ENCODE measurements around the gene VWA3B.

Gene VWA3B, protein sequence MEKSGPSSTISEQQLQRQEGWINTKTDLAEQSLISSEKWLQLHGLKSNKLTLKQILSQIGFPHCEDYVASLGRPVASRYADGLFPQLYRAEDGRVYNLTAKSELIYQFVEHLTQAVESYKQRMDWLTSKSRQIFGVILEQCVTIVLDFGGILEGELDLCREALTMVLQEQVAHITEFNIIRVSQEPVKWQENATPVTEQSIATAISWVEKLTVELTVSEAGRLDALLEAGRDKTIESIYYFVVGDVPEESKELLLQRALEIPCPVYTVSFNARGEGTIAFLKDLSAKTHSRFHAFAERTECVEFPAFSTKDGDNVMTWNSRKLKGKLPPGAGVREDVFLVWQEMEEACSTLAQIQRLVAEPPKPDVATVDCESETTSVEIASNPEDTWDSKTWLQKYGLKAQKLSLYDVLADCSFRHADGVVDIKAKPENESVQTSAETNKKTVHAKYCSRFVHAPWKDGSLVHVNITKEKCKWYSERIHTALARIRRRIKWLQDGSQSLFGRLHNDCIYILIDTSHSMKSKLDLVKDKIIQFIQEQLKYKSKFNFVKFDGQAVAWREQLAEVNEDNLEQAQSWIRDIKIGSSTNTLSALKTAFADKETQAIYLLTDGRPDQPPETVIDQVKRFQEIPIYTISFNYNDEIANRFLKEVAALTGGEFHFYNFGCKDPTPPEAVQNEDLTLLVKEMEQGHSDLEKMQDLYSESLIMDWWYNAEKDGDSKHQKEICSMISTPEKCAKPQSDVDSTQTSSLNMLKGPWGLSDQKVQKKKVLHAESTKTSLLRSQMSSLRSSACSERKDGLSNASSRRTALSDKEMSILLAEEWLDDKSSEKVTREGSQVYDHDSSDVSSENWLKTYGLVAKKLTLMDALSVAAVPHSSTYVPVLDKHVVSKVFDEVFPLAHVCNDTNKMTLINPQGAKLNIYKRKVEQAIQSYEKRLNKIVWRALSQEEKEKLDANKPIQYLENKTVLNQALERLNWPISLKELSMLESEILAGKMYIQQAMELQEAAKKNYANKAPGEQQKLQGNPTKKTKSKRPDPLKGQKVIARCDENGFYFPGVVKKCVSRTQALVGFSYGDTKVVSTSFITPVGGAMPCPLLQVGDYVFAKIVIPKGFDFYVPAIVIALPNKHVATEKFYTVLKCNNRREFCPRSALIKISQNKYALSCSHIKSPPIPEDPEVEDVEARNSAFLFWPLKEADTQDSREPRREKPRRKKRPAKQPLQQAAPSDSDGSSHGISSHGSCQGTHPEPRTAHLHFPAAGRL (N-terminal part only)

DNA sequence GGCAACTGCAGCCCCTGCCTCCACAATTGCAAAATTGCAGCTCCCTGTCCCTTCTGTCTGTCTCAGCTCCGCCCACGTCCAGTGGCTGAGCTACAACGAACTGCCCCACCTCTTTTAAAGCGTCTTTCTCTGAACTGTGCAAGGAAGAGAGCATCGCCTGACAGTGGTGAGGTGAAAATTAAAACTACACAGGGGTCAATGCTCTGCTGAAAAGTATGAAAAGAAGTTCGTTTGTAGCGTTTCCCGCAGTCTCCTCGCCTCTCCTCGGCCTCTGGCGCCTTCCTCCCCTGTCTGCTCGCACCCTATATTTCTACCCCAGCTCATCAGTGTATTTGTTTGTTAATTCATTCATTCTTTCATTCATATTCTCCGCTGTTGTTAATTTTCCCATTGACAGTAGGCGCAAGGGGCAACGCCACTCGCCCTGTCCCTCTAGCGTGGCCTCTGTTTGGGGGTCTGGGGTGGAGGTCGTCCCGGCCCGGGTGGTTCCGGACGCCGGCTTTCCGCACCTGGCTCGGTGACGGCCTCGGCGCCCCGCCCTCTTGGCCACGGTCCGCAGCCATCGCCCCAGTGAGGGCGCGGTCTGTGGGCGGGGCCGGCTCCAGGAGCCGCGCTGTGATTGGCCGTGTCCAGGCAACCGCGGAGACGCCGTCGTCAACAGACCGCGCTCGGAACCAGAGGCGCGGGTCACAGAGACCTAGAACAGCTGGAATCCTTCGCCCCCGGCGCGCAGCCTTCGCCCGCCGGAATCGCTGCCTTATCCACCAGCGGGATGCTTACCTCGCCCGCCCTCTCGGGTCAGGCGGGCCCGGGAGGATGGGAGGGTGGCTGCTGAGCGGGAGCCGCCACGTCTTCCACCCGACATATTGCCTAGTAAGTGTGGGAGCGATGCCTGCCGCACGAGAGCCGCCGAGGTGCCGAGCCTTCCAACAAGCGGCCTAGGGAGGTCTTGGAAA is at the start of gene VWA3B:
Gene VWA3B, plus strand, starts transcription at position 677 of the 956 bp plus-strand sequence. CDS start 5,926 bp downstream, outside the sequence.
- DNase-seq (ENCODE audit: low read depth), result peak; percentile 58

DNA sequence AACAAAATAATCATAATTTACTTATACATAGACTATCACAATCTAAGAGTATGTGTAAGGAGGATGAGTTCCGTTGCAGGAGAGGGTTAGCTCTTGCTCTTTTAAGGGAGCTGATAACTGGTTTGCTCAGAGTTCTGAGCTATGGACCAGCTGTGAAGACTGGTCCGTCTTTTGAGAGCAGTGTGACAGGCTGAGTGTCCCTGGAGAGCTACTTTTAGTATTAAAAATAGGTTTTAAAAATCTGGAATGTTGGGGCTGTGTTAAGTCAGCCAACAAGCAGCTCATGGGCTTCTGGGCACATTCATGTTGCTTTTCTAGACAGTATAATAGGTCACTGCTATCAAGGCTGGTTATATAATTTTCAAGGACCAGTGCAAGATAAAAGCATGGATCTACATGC is 49.8 kb upstream of the VWA3B start:
- TF ChIP-seq, protein P1, sequence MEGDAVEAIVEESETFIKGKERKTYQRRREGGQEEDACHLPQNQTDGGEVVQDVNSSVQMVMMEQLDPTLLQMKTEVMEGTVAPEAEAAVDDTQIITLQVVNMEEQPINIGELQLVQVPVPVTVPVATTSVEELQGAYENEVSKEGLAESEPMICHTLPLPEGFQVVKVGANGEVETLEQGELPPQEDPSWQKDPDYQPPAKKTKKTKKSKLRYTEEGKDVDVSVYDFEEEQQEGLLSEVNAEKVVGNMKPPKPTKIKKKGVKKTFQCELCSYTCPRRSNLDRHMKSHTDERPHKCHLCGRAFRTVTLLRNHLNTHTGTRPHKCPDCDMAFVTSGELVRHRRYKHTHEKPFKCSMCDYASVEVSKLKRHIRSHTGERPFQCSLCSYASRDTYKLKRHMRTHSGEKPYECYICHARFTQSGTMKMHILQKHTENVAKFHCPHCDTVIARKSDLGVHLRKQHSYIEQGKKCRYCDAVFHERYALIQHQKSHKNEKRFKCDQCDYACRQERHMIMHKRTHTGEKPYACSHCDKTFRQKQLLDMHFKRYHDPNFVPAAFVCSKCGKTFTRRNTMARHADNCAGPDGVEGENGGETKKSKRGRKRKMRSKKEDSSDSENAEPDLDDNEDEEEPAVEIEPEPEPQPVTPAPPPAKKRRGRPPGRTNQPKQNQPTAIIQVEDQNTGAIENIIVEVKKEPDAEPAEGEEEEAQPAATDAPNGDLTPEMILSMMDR (conservative IDR thresholded peaks at IDR 0.05; ENCODE audit: low read depth, low read length), result no peak
- DNase-seq (ENCODE audit: low read depth), result no peak
- no peak overlapping the region for H3K4me3 ChIP-seq (ENCODE audit: low read depth, low read length)

More for the DNA sequence above, at the start of gene VWA3B:
- TF ChIP-seq, protein P1 (conservative IDR thresholded peaks at IDR 0.05; ENCODE audit: low read depth, low read length), result no peak
- H3K4me3 ChIP-seq (ENCODE audit: low read depth, low read length), result peak within 1 kb of the TSS; percentile 61

DNA sequence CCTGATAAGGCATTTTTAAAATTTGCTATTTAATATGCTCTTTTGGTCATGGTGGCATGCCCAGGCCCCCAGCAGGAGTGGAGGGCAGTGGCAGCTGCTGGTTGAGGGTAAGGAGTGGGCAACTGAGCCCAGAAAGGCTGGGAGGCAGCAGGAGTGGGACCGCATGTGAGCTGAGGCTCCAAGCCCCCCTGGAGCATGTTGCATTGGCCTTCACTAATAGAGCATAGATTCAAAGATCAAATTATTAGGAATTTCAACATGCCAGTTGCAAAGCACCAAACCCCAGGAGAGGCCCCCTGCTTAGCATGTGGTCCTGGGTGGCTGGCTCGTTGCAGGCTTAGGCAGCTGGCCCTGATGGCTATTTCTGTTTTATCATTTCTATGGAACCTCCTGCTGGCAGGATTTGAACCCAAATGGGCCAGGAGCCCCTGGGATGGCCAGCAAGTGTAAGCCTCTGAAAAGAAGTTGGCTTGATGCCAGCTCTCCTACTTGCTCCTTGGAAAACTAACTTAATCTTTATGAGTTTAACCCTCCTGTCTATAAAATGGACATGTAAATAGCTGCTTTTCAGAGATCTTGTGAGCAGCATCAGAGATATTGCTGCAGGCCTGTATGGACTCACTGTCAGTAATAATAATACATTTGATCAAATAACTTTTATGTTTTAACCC is 49.2 kb upstream of the VWA3B start:
- TF ChIP-seq, protein P1 (conservative IDR thresholded peaks at IDR 0.05; ENCODE audit: low read depth, low read length), result no peak

DNA sequence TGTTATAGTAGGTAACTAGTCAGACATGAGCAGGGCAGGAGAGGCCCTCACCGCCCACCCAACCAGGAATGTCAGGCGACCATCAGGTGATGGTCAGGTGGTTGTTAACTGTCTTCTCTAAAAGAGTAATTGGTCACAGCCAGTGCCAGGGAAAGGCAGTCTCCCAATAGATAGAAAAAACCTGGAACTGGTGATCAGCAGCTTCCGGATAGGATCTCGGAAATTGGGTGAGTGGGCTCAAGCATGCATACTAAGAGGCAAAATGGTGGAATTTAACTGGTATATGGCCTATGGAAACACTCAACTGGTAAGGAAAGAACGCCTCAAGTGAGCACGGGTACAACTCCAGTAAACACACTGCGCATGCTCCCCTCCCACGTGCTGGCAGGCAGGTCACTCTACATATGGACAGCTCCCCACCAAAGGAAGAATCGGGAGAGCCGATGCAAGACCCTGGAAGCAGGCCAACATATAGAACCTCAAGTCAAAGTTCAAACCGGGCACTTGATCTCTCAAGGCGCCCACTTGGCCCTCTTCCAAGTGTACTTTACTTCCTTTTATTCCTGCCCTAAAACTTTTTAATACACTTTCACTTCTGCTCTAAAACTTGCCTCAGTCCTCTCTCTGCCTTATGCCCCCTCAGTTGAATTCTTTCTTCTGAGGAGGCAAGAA is 47.7 kb upstream of the VWA3B start:
- H3K4me3 ChIP-seq (ENCODE audit: low read depth, low read length), result no peak overlapping the region
- TF ChIP-seq, protein P1 (conservative IDR thresholded peaks at IDR 0.05; ENCODE audit: low read depth, low read length), result no peak
- no peak for DNase-seq (ENCODE audit: low read depth)

More for the DNA sequence above, 49.2 kb upstream of the VWA3B start:
- DNase-seq (ENCODE audit: low read depth), result no peak
- H3K4me3 ChIP-seq (ENCODE audit: low read depth, low read length), result no peak overlapping the region

DNA sequence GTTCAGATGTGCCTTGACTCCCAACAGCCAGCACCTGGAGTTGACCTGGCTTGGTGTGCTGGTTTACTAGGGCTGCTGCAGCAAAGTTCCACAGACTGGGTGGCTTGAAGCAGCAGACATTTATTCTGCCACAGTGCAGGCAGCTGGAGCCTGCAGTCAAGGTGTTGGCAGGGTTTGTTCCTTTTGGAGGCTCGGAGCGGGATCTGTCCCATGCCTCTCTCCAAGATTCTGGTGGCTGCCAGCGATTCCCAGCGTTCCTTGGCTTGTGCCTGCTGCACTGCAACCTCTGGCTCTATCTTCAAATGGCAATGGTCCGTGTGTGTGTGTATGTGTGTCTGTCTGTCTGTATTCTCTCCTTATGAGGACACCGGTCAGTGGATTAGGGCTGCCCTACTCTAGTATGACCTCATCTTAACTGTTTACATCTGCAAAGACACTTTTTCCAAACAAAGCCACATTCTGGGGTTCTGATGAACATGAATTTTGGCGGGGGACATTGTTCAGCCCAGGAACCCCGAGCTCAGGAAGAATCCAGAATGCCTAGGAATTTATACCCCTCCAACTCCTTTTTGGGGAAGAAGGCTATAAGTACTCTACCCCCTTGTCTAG is 46.5 kb upstream of the VWA3B start:
- no peak for DNase-seq (ENCODE audit: low read depth)
- TF ChIP-seq, protein P1 (conservative IDR thresholded peaks at IDR 0.05; ENCODE audit: low read depth, low read length), result no peak
- H3K4me3 ChIP-seq (ENCODE audit: low read depth, low read length), result no peak overlapping the region

Measured in choroid plexus epithelial cell (primary cell).